Naive thymus-derived CD4-positive, alpha-beta T cell (primary cell): ENCODE data around the gene MYO10. TPM values are rescaled to one million over a fixed set of nuclear protein-coding genes. Genes with fewer than 3 reads are reported as not detected.

ENCODE experiments used
- ATAC-seq: fragments of 150-1000 bp; cut with Tn5 transposase; 2 replicates; pipeline ENCODE4 v1.10.0; 2021; ENCODE audit warnings: mild to moderate bottlenecking, moderate library complexity
- CTCF ChIA-PET: fragments of 350-600 bp; sonication (Branson Sonifier 250); formaldehyde crosslinking; loops from one replicate; lab custom pipeline; 2021; ENCODE audit warnings: antibody characterized with exemption; lab: Charles Lee
- POLR2A ChIA-PET: fragments of 350-600 bp; sonication (Branson Sonifier 250); formaldehyde crosslinking; loops from one replicate; lab custom pipeline; 2021; ENCODE audit warnings: antibody characterized with exemption, inconsistent platforms; lab: Charles Lee
- DNase-seq, 9 donors: peaks; one replicate each; pipeline versions ENCODE4 v3.0.0 to v3.0.0-alpha.2; 2020 to 2022; ENCODE audit warnings: mixed read lengths in 1 of 9
- H3K27ac ChIP-seq: one replicate; pipeline ENCODE4 v1.7.0; 2013; ENCODE audit warnings: mild to moderate bottlenecking, low read depth, low read length, moderate library complexity
- H3K27me3 ChIP-seq, 2 donors: one replicate each; pipeline ENCODE4 v1.7.0; 2013; ENCODE audit warnings: low read length in 2 of 2, mild to moderate bottlenecking in 2 of 2, moderate library complexity in 2 of 2; ENCODE audit not compliant: control insufficient read depth in 2 of 2, insufficient read depth in 2 of 2
- H3K36me3 ChIP-seq, 3 experiments: 1 replicate in 2 of 3; 2 replicates in 1 of 3; pipeline ENCODE4 v1.7.0; 2013; ENCODE audit warnings: low read length in 3 of 3, mild to moderate bottlenecking in 3 of 3, moderate library complexity in 1 of 3; ENCODE audit not compliant: insufficient read depth in 3 of 3, control insufficient read depth in 2 of 3
- H3K4me1 ChIP-seq, 2 donors: one replicate each; pipeline ENCODE4 v1.7.0; 2013; ENCODE audit warnings: low read length in 2 of 2, mild to moderate bottlenecking in 2 of 2, moderate library complexity in 1 of 2; ENCODE audit not compliant: control insufficient read depth in 2 of 2, insufficient read depth in 2 of 2
- H3K4me3 ChIP-seq: 2 replicates; pipeline ENCODE4 v1.7.0; 2013; ENCODE audit warnings: mild to moderate bottlenecking, low read length
- H3K9me3 ChIP-seq, 3 experiments: 1 replicate in 2 of 3; 2 replicates in 1 of 3; pipeline ENCODE4 v1.7.0; 2013; ENCODE audit warnings: low read length in 3 of 3; ENCODE audit not compliant: control insufficient read depth in 2 of 3
- H3K27ac Mint-ChIP-seq, 9 donors: one replicate each; pipeline ENCODE4 v1.8.0; 2020 to 2022; ENCODE audit warnings: mixed read lengths in 9 of 9, mild to moderate bottlenecking in 8 of 9, moderate library complexity in 5 of 9, inconsistent platforms in 2 of 9
- H3K27me3 Mint-ChIP-seq, 5 donors: one replicate each; pipeline ENCODE4 v1.8.0; 2021 to 2022; ENCODE audit warnings: mixed read lengths in 5 of 5, mild to moderate bottlenecking in 1 of 5
- H3K36me3 Mint-ChIP-seq, 5 donors: one replicate each; pipeline ENCODE4 v1.8.0; 2020 to 2022; ENCODE audit warnings: mixed read lengths in 5 of 5, mild to moderate bottlenecking in 3 of 5, inconsistent platforms in 1 of 5
- H3K4me1 Mint-ChIP-seq, 7 donors: one replicate each; pipeline ENCODE4 v1.8.0; 2020 to 2022; ENCODE audit warnings: mixed read lengths in 7 of 7, mild to moderate bottlenecking in 3 of 7, inconsistent platforms in 1 of 7
- H3K4me3 Mint-ChIP-seq, 10 donors: one replicate each; pipeline ENCODE4 v1.8.0; 2020 to 2022; ENCODE audit warnings: mild to moderate bottlenecking in 10 of 10, mixed read lengths in 10 of 10, moderate library complexity in 6 of 10, inconsistent platforms in 2 of 10
- H3K9me3 Mint-ChIP-seq, 11 donors: one replicate each; pipeline ENCODE4 v1.8.0; 2020 to 2022; ENCODE audit warnings: mixed read lengths in 11 of 11, mild to moderate bottlenecking in 4 of 11, inconsistent platforms in 1 of 11, moderate library complexity in 1 of 11
- intact Hi-C, 2 donors: fragments of 100-400 bp; cut with micrococcal nuclease; formaldehyde crosslinking; loops; one replicate each; pipeline ENCODE4 v1.15.1; 2023
- polyA plus RNA-seq, 2 donors: library from polyadenylated mRNA; unstranded; fragments of 300-500 nt; fragmentation: Illumina TruSeq; gene quantifications; one replicate each; pipeline ENCODE4 v1.2.3, GENCODE V29; 2021
- total RNA-seq, 6 experiments: library from RNA in 5 of 6; stranded (reverse) in 5 of 6; gene quantifications; 1 replicate in 5 of 6; 2 replicates in 1 of 6; pipeline ENCODE4 v1.2.3 and lab custom pipeline; 2021 to 2026

The MYO10 gene
- total and polyA plus RNA-seq, 7 experiments from 2014 or later = 0.02 to 1.0 TPM; not detected in 5

DNA sequence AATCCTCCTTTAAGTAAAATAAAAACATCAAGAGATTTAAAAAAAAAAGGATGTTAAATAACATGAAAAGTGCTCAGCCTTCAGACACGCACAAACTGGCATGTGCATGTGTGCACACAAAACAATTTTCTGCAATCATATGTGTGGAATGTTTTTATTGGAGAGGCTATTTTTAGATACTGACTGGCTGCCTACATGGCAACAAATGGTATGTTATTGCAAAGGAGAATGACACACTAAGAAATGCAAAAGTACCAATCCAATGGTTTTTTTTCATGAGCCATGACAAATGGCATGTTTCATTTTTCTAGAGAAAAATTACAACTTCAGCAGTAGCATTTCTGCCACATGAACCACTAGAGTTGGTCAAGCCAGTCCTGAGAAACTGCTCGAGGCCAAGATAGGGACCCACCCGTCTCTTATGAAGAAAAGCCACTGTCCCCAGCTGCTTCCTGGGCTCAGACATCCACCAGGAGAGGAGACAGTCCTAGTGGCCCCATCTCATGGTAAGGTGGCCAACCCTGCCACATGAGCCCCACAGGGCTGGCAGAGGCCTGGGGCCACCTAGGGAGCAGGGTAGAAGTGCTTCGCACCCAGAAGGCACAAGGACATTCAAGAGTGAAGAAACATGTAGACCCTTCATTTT, 116.4 kb downstream of the MYO10 start:
- Mint-ChIP-seq H3K27me3 (no peaks in the 10 kb centered on the region), H3K4me3 (no peak overlapping the region), H3K36me3 (no peaks in the 10 kb centered on the region), H3K9me3 (no peaks in the 10 kb centered on the region), H3K4me1 (no peaks in the 10 kb centered on the region), H3K27ac (no peak overlapping the region)
- H3K27me3 ChIP-seq = no peaks in the 10 kb centered on the region
- no peak for DNase-seq
- H3K9me3 ChIP-seq = no peaks in the 10 kb centered on the region
- ChIA-PET CTCF (no interaction called here), POLR2A (no interaction called here)
- H3K27ac ChIP-seq = no peak overlapping the region
- ATAC-seq = no peak
- H3K4me1 ChIP-seq = no peaks in the 10 kb centered on the region
- no peak overlapping the region for H3K4me3 ChIP-seq
- intact Hi-C loops = no loop called here
- no peaks in the 10 kb centered on the region for H3K36me3 ChIP-seq

DNA sequence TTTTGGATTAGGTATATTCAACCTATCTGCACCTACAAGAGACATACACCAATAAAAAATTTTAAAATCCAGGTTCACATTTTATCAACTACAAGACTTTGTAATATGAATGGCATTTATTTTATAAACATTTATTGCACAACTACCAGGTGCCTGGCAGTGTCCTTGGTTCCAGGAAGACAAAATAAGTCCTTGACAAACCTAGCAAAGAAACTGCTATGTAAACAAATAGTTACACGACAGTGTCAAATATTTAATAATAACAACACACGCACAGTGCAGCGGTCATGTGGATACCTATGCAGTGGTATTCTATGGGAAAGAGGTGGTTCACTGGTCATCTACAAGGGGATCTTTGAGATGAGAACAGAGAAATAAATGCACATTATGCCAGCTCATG, 120.7 kb downstream of the MYO10 start:
- H3K27ac Mint-ChIP-seq = no peak overlapping the region
- ChIA-PET POLR2A (no interaction called here), CTCF (no interaction called here)
- DNase-seq (no peak), ATAC-seq (no peak)
- H3K27ac ChIP-seq = no peak overlapping the region
- H3K36me3 Mint-ChIP-seq = no peaks in the 10 kb centered on the region
- intact Hi-C loops = no loop called here
- no peak overlapping the region for H3K4me3 ChIP-seq
- H3K4me1 ChIP-seq = no peaks in the 10 kb centered on the region
- peaks cover 0 to 6% (median 4%) of the 10 kb centered on the region in 5 donors for H3K27me3 Mint-ChIP-seq
- H3K36me3 ChIP-seq = no peaks in the 10 kb centered on the region
- H3K4me3 Mint-ChIP-seq = no peak overlapping the region
- no peaks in the 10 kb centered on the region for H3K9me3 Mint-ChIP-seq
- H3K27me3 ChIP-seq = no peaks in the 10 kb centered on the region
- H3K4me1 Mint-ChIP-seq = no peaks in the 10 kb centered on the region
- H3K9me3 ChIP-seq = no peaks in the 10 kb centered on the region

DNA sequence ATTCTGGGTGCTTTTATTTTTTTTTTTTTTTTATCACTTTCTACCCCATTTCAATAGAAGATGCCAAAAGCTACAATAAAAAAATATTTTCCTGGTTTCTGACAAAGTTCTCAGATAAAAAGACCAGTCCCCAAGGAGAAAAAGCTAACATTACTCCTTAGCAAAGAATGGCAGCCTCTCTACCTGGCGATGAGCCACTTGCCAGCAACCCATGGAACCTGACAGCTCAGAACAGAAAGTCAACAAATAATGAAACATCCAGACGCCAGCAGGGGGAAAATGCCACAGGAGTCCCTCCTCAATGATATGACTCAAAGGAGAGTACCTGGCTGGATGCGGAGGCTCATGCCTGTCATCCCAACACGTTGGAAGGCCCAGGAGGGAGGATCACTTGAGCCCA, 123.2 kb downstream of the MYO10 start:
- no peaks in the 10 kb centered on the region for H3K4me1 Mint-ChIP-seq
- DNase-seq (no peak), ATAC-seq (no peak)
- Histone ChIP-seq H3K27ac (no peak overlapping the region), H3K36me3 (no peaks in the 10 kb centered on the region), H3K27me3 (no peaks in the 10 kb centered on the region), H3K4me1 (no peaks in the 10 kb centered on the region), H3K4me3 (no peak overlapping the region), H3K9me3 (no peaks in the 10 kb centered on the region)
- H3K36me3 Mint-ChIP-seq = no peaks in the 10 kb centered on the region
- H3K27me3 Mint-ChIP-seq = peaks cover 0 to 12% (median 4%) of the 10 kb centered on the region in 5 donors
- CTCF ChIA-PET = no interaction called here
- H3K27ac Mint-ChIP-seq = no peak overlapping the region
- POLR2A ChIA-PET = no interaction called here
- no peaks in the 10 kb centered on the region for H3K9me3 Mint-ChIP-seq
- intact Hi-C loops = no loop called here
- no peak overlapping the region for H3K4me3 Mint-ChIP-seq

DNA sequence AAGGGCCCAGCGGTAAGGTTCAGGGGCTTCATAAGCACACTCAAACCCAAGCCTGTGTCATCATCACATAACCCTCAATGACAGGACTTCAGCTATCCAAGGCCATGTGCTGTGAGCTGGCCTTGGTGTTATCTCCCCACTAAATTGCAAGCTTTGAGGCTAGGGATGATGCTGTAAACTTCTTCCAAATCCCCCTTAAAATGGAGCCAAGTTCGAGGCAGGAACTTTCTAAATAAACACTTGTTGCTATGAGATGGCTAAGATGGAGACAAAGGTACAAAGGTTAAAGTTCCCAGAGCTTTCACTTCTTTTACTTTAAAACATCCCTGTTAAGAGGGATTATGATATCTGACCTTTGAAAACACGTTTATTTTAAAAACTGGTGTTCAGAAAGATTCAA, 123.6 kb downstream of the MYO10 start:
- CTCF ChIA-PET = no interaction called here
- intact Hi-C loops = no loop called here
- no peak for DNase-seq
- Histone ChIP-seq H3K9me3 (no peaks in the 10 kb centered on the region), H3K27me3 (no peaks in the 10 kb centered on the region), H3K36me3 (no peaks in the 10 kb centered on the region), H3K4me1 (no peaks in the 10 kb centered on the region), H3K27ac (no peak overlapping the region), H3K4me3 (no peak overlapping the region)
- Mint-ChIP-seq H3K9me3 (peaks cover 0 to 3% (median 0%) of the 10 kb centered on the region in 11 donors), H3K27me3 (peaks cover 0 to 12% (median 4%) of the 10 kb centered on the region in 5 donors), H3K4me1 (no peaks in the 10 kb centered on the region), H3K27ac (no peak overlapping the region), H3K4me3 (no peak overlapping the region), H3K36me3 (no peaks in the 10 kb centered on the region)
- POLR2A ChIA-PET = no interaction called here
- no peak for ATAC-seq

DNA sequence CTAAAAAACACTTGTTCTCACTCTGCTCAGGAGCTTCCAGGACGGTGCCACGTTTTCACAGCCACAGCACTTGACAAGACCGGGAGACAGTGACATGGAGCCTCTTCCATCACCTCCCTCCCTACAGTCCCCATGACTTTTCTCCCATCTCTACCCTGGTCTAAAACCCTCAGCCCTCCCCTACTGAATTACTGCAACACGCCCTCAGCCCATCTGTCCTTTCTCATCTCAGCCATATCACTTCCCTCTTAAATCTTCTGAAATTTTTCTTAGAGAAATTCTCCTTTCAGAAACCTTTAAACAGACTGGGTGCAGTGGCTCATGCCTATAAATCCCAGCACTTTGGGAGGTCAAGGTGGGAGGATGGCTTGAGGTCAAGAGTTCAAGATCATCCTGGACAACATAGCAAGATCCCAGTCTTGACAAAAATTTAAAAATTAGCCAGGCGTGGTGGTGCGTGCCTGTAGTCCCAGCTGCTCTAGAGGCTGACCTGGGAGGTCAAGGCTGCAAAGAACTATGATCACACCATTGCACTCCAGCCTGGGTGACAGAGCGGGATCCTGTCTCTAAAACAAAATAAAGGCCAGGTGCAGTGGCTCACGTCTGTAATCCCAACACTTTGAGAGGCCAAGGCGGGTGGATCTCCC, 125.8 kb downstream of the MYO10 start:
- Mint-ChIP-seq H3K9me3 (peaks cover 0 to 3% (median 0%) of the 10 kb centered on the region in 11 donors), H3K4me3 (no peak overlapping the region), H3K36me3 (no peaks in the 10 kb centered on the region), H3K4me1 (peaks cover 0 to 10% (median 0%) of the 10 kb centered on the region in 7 donors), H3K27ac (no peak overlapping the region), H3K27me3 (peaks cover 4 to 17% (median 5%) of the 10 kb centered on the region in 5 donors)
- H3K27ac ChIP-seq = no peak overlapping the region
- no peaks in the 10 kb centered on the region for H3K27me3 ChIP-seq
- no peak overlapping the region for H3K4me3 ChIP-seq
- DNase-seq (no peak), ATAC-seq (no peak)
- H3K4me1 ChIP-seq = no peaks in the 10 kb centered on the region
- ChIA-PET CTCF (no interaction called here), POLR2A (no interaction called here)
- no peaks in the 10 kb centered on the region for H3K36me3 ChIP-seq
- no peaks in the 10 kb centered on the region for H3K9me3 ChIP-seq
- intact Hi-C loops = no loop called here

DNA sequence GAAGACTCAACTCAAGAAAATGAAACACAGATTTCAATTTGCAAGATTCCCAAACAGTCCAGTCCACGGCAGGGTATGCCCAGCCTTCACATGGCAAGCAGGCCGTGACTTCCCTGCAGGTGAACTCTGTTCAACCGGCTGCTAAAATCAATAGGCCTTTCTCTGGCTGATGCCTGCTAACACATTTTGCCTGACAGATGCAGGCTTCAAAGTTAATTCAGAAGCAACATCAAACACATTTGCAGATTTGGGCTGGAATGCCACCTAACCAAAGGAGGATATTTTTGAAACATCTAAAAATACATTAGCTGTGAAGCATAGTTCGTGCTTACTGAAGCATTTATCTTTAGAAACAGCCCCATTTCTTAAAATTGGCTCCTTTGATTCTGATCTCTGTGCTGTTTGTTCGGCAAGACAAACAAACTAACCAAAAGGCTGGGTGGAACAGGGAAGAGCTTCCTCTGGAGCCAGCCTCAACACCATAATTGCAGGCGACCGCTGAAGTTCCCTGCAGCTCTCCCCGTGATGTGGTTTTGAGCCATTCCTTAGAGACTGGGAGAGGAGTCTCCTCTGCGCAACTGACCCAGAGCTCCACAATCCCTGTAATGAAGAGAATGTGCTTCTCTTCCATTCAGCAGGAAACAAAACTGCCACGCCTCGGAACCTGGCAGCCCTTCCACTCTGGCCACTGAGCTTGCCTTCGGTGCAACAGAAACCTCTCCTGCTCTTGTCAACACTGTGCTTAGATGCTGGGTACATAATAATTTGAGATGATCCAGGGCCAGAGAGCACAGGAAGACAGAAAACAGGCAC, 126.5 kb downstream of the MYO10 start:
- Histone ChIP-seq H3K27ac (no peak overlapping the region), H3K4me3 (no peak overlapping the region), H3K9me3 (no peaks in the 10 kb centered on the region), H3K27me3 (no peaks in the 10 kb centered on the region), H3K36me3 (no peaks in the 10 kb centered on the region), H3K4me1 (no peaks in the 10 kb centered on the region)
- Mint-ChIP-seq H3K36me3 (no peaks in the 10 kb centered on the region), H3K9me3 (peaks cover 0 to 3% (median 0%) of the 10 kb centered on the region in 11 donors), H3K4me1 (peaks cover 0 to 10% (median 0%) of the 10 kb centered on the region in 7 donors), H3K27ac (no peak overlapping the region), H3K4me3 (no peak overlapping the region), H3K27me3 (peaks cover 4 to 17% (median 5%) of the 10 kb centered on the region in 5 donors)
- DNase-seq = no peak
- ChIA-PET CTCF (interaction anchor here (0.5 kb wide), 1 partner anchor 81 kb away, joined by 3 read pairs; no protein-coding TSS in a partner anchor), POLR2A (no interaction called here)
- no peak for ATAC-seq
- intact Hi-C loops = no loop called here
